Cardiac muscle cell (in vitro differentiated cells and primary cell): ENCODE data around the gene CDH1. TPM values are rescaled to one million over a fixed set of nuclear protein-coding genes. Genes with fewer than 3 reads are reported as not detected.

Source experiments
- DNase-seq, 2 donors: peaks; one replicate each; pipeline versions ENCODE4 v3.0.0 to v3.0.0-alpha.2; 2010 to 2017; ENCODE audit warnings: low read depth in 1 of 2, low spot score in 1 of 2
- H3K27ac ChIP-seq: fragments of 200-600 bp; sonication (generic); 2 replicates; pipeline ENCODE4 v1.5.1; 2016
- H3K27me3 ChIP-seq: fragments of 200-600 bp; sonication (generic); 2 replicates; pipeline ENCODE4 v1.6.0; 2016; ENCODE audit warnings: control low read depth
- H3K36me3 ChIP-seq: fragments of 200-600 bp; sonication (generic); 2 replicates; pipeline ENCODE4 v1.5.1; 2016; ENCODE audit warnings: control low read depth
- H3K4me1 ChIP-seq: fragments of 200-600 bp; sonication (generic); 2 replicates; pipeline ENCODE4 v1.8.1; 2017; ENCODE audit warnings: low read depth, mild to moderate bottlenecking, mixed run types
- H3K4me3 ChIP-seq: fragments of 200-600 bp; sonication (generic); 2 replicates; pipeline ENCODE4 v1.5.1; 2016; ENCODE audit warnings: mild to moderate bottlenecking
- H3K9me3 ChIP-seq: fragments of 200-600 bp; sonication (generic); 2 replicates; pipeline ENCODE4 v1.5.1; 2017; ENCODE audit warnings: low read depth, mild to moderate bottlenecking, control low read depth
- CTCF ChIP-seq: IDR thresholded peaks from 2 replicates; pipeline ENCODE4 v1.5.1; 2012; ENCODE audit warnings: low read depth, mild to moderate bottlenecking, low read length
- polyA plus RNA-seq: library from polyadenylated mRNA; unstranded; fragments of >200 nt; fragmentation: Nextera tagmentation; extraction: Ambion mirVana; gene quantifications from 2 replicates; pipeline ENCODE4 v1.2.1, GENCODE V29; 2016
- total RNA-seq: library from RNA; depleted of rRNA; stranded (reverse); fragments of >200 nt; gene quantifications from 2 replicates; pipeline ENCODE4 v1.2.3, GENCODE V29; 2016

The CDH1 gene
- total and polyA plus RNA-seq, 2 experiments from 2014 or later, result 0.09 to 1.4 TPM

- no peaks in the 10 kb centered on the region for H3K9me3 ChIP-seq
- TF ChIP-seq CTCF, result no peak
- H3K27ac ChIP-seq, result no peak overlapping the region
- no peaks in the 10 kb centered on the region for H3K4me1 ChIP-seq
- H3K4me3 ChIP-seq, result no peak overlapping the region
- H3K36me3 ChIP-seq, result peaks cover 4% of the 10 kb centered on the region
- DNase-seq, result peak in 1 of 2 donors; percentile 55
- no peaks in the 10 kb centered on the region for H3K27me3 ChIP-seq
Measured at GRCh38 chr16:68700120-68700519, 37.0 kb upstream of the CDH1 start.

- H3K27me3 ChIP-seq, result no peaks in the 10 kb centered on the region
- H3K36me3 ChIP-seq, result peaks cover 4% of the 10 kb centered on the region
- H3K27ac ChIP-seq, result peak overlapping the region; percentile 58
- H3K4me1 ChIP-seq, result no peaks in the 10 kb centered on the region
- DNase-seq, result no peak
- no peaks in the 10 kb centered on the region for H3K9me3 ChIP-seq
- no peak overlapping the region for H3K4me3 ChIP-seq
- no peak for TF ChIP-seq CTCF
Measured at GRCh38 chr16:68700831-68701230, 36.3 kb upstream of the CDH1 start.

GRCh38 chr16:68704232-68704867, 32.7 kb upstream of the CDH1 start:
- no peak overlapping the region for H3K27ac ChIP-seq
- H3K27me3 ChIP-seq, result no peaks in the 10 kb centered on the region
- TF ChIP-seq CTCF, result peak; percentile 82

GRCh38 chr16:68707340-68708152, 29.5 kb upstream of the CDH1 start:
- H3K4me1 ChIP-seq, result no peaks in the 10 kb centered on the region
- H3K9me3 ChIP-seq, result no peaks in the 10 kb centered on the region
- no peaks in the 10 kb centered on the region for H3K27me3 ChIP-seq
- no peak overlapping the region for H3K27ac ChIP-seq
- no peaks in the 10 kb centered on the region for H3K36me3 ChIP-seq
- no peak overlapping the region for H3K4me3 ChIP-seq
- peak; percentile 35 for TF ChIP-seq CTCF
- peak; percentile 52 to 62 for DNase-seq

More at GRCh38 chr16:68704232-68704867, 32.7 kb upstream of the CDH1 start:
- H3K9me3 ChIP-seq, result no peaks in the 10 kb centered on the region
- peak; percentile 77 to 82 for DNase-seq
- no peaks in the 10 kb centered on the region for H3K36me3 ChIP-seq
- H3K4me3 ChIP-seq, result no peak overlapping the region
- H3K4me1 ChIP-seq, result no peaks in the 10 kb centered on the region

- no peak for TF ChIP-seq CTCF
- Histone ChIP-seq H3K27ac (no peak overlapping the region), H3K4me3 (no peak overlapping the region), H3K36me3 (no peaks in the 10 kb centered on the region), H3K9me3 (no peaks in the 10 kb centered on the region), H3K27me3 (no peaks in the 10 kb centered on the region), H3K4me1 (no peaks in the 10 kb centered on the region)
- DNase-seq, result no peak
Measured at GRCh38 chr16:68710211-68710610, 26.9 kb upstream of the CDH1 start.
